Measurements from ENCODE around the gene C19orf12.

C19orf12 gene

DNA sequence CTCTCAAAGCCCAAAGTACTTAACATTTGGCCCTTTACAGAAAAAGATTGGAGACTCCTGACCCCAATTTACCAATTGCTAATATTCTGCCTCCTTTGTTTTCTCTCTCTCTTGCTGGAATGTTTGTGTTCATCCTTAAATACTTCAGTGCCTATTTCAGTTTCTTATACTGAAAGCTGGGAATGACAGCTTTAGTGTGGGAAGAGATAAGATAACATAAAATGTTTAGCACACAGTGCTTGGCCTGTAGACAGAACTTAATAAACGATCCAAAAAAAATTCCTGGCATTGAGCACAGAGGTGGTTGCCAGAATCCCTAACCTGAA lies 52.8 kb downstream of the C19orf12 start:
- no peaks in the 10 kb centered on the region for H3F3A ChIP-seq (ENCODE audit: control insufficient read depth, insufficient read depth)
- peaks cover 35% of the 10 kb centered on the region for H3K27me3 ChIP-seq (ENCODE audit: control insufficient read depth, low read length)
- H3K27ac ChIP-seq (ENCODE audit: low read depth, low read length): no peak overlapping the region
- peaks cover 23% of the 10 kb centered on the region for H3K4me1 ChIP-seq (ENCODE audit: control insufficient read depth, low read length)
- no peaks in the 10 kb centered on the region for H3K79me2 ChIP-seq (ENCODE audit: control insufficient read depth, low read length)
- H3K9me2 ChIP-seq (replicated peaks; ENCODE audit: control insufficient read depth, low read length): no peaks in the 10 kb centered on the region
- no peak overlapping the region for H3K4me3 ChIP-seq (ENCODE audit: low read length)
- no peak overlapping the region for H3K4me2 ChIP-seq (ENCODE audit: low read length)
- no peaks in the 10 kb centered on the region for H3K9me3 ChIP-seq (ENCODE audit: control insufficient read depth, insufficient read depth, low read length)
- no peaks in the 10 kb centered on the region for H3K36me3 ChIP-seq (ENCODE audit: control insufficient read depth, low read length)
- no peak for TF ChIP-seq EZH2phosphoT487 (IDR thresholded peaks at IDR 0.05; ENCODE audit: borderline replicate concordance, low read length)
- no peaks in the 10 kb centered on the region for H4K20me1 ChIP-seq (ENCODE audit: control insufficient read depth, insufficient read depth, low read depth, low read length)

DNA sequence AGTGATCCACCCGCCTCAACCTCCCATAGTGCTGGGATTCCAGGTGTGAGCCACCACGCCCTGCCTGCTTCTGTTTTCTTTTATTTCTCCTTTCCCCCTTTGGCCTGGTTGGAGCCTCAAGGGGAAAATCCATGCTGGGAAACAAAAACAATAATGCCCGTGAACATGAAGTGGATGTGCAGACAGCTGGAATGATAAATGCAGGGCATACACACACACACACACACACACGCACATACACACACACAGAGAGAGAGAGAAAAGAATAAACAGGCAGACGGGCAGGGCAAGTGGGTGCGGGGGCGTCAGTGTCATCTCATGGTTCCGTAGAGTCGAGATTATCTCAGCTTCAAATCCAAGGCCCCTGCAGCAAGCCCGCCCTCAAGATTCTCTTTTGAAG lies 54.2 kb downstream of the C19orf12 start:
- H3K9me3 ChIP-seq (ENCODE audit: control insufficient read depth, insufficient read depth, low read length): no peaks in the 10 kb centered on the region
- H3K27me3 ChIP-seq (ENCODE audit: control insufficient read depth, low read length): peaks cover 21% of the 10 kb centered on the region
- no peaks in the 10 kb centered on the region for H3F3A ChIP-seq (ENCODE audit: control insufficient read depth, insufficient read depth)
- peaks cover 12% of the 10 kb centered on the region for H3K4me1 ChIP-seq (ENCODE audit: control insufficient read depth, low read length)
- H3K4me3 ChIP-seq (ENCODE audit: low read length): no peak overlapping the region
- H3K79me2 ChIP-seq (ENCODE audit: control insufficient read depth, low read length): no peaks in the 10 kb centered on the region
- H4K20me1 ChIP-seq (ENCODE audit: control insufficient read depth, insufficient read depth, low read depth, low read length): no peaks in the 10 kb centered on the region
- H3K36me3 ChIP-seq (ENCODE audit: control insufficient read depth, low read length): no peaks in the 10 kb centered on the region
- H3K27ac ChIP-seq (ENCODE audit: low read depth, low read length): no peak overlapping the region
- no peak overlapping the region for H3K4me2 ChIP-seq (ENCODE audit: low read length)
- TF ChIP-seq EZH2phosphoT487 (IDR thresholded peaks at IDR 0.05; ENCODE audit: borderline replicate concordance, low read length) (no peak), CTCF (IDR thresholded peaks at IDR 0.05; ENCODE audit: low read depth, low read length, poor library complexity, severe bottlenecking) (no peak)
- no peaks in the 10 kb centered on the region for H3K9me2 ChIP-seq (replicated peaks; ENCODE audit: control insufficient read depth, low read length)

GRCh38 chr19:29658221-29658991 lies 56.7 kb downstream of the C19orf12 start:
- Histone ChIP-seq H3K9me3 (ENCODE audit: control insufficient read depth, insufficient read depth, low read length) (no peaks in the 10 kb centered on the region), H3K9me2 (replicated peaks; ENCODE audit: control insufficient read depth, low read length) (no peaks in the 10 kb centered on the region), H3K36me3 (ENCODE audit: control insufficient read depth, low read length) (no peaks in the 10 kb centered on the region), H3K27ac (ENCODE audit: low read depth, low read length) (no peak overlapping the region), H3F3A (ENCODE audit: control insufficient read depth, insufficient read depth) (no peaks in the 10 kb centered on the region), H3K4me1 (ENCODE audit: control insufficient read depth, low read length) (no peaks in the 10 kb centered on the region), H3K4me2 (ENCODE audit: low read length) (no peak overlapping the region), H3K4me3 (ENCODE audit: low read length) (no peak overlapping the region), H3K79me2 (ENCODE audit: control insufficient read depth, low read length) (no peaks in the 10 kb centered on the region), H4K20me1 (ENCODE audit: control insufficient read depth, insufficient read depth, low read depth, low read length) (no peaks in the 10 kb centered on the region), H3K27me3 (ENCODE audit: control insufficient read depth, low read length) (peaks cover 17% of the 10 kb centered on the region)
- no peak for TF ChIP-seq CTCF (IDR thresholded peaks at IDR 0.05; ENCODE audit: low read depth, low read length, poor library complexity, severe bottlenecking)
- TF ChIP-seq EZH2phosphoT487 (IDR thresholded peaks at IDR 0.05; ENCODE audit: borderline replicate concordance, low read length): no peak

DNA sequence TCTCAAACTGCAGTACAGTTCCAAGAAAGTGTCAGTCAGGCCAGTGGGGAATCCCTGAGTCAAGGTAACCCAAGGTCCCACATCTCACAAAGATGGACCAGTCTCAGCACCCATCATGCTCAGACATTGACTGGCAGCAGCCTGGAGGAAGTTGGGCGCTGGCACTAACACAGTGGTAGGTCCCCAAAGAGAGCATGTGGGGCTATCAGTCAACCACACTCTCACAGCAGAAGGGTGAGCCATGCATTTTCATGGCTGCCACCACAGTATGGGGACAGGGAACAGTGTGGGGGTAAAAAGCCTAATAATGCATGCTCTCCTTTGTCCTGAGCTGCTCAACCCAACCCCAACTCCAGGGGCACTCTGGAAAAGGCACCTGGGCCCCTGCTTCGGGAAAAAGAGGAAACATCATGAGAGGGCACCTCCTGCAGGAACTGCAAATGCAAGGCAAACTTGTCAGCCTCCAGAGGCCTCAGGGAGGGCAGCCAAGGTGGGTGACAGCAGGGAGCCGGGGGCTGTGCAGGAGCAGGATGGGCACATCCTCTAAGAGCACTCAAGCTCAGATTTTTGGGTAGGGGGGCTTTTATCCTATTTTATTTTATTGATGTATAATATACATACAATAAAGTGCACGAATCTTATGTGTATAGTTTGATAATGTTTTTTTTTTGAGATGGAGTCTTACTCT lies 59.3 kb downstream of the C19orf12 start:
- Histone ChIP-seq H4K20me1 (ENCODE audit: control insufficient read depth, insufficient read depth, low read depth, low read length) (no peaks in the 10 kb centered on the region), H3K4me3 (ENCODE audit: low read length) (no peak overlapping the region), H3K4me2 (ENCODE audit: low read length) (no peak overlapping the region), H3F3A (ENCODE audit: control insufficient read depth, insufficient read depth) (no peaks in the 10 kb centered on the region), H3K27me3 (ENCODE audit: control insufficient read depth, low read length) (0 out of 2 replicates have a peak, but pooled peaks cover 5% of the 10 kb centered on the region), H3K36me3 (ENCODE audit: control insufficient read depth, low read length) (no peaks in the 10 kb centered on the region), H3K9me3 (ENCODE audit: control insufficient read depth, insufficient read depth, low read length) (no peaks in the 10 kb centered on the region), H3K9me2 (replicated peaks; ENCODE audit: control insufficient read depth, low read length) (no peaks in the 10 kb centered on the region), H3K79me2 (ENCODE audit: control insufficient read depth, low read length) (no peaks in the 10 kb centered on the region), H3K27ac (ENCODE audit: low read depth, low read length) (no peak overlapping the region), H3K4me1 (ENCODE audit: control insufficient read depth, low read length) (no peaks in the 10 kb centered on the region)
- TF ChIP-seq CTCF (IDR thresholded peaks at IDR 0.05; ENCODE audit: low read depth, low read length, poor library complexity, severe bottlenecking) (no peak), EZH2phosphoT487 (IDR thresholded peaks at IDR 0.05; ENCODE audit: borderline replicate concordance, low read length) (no peak)

Data from DOHH2 (cell line).